GM18520 (cell line): ENCODE measurements around the gene PLCH1.
"Not testable (repeated sequence)": the region's sequence is repeated elsewhere in the genome, so short reads cannot be mapped to it uniquely, and the experiment has no call there.

Experiments used
- ATAC-seq: cut with Tn5 transposase; IDR thresholded peaks from one replicate; pipeline ENCODE4 v1.9.1; 2021; ENCODE audit not compliant: unreplicated experiment

PLCH1 gene

GRCh38 chr3:155425396-155425795 is 319.5 kb downstream of the PLCH1 start:
- ATAC-seq: no peak

GRCh38 chr3:155424323-155424710 is 320.6 kb downstream of the PLCH1 start:
- no peak for ATAC-seq

- no peak for ATAC-seq
These were observed 321.1 kb downstream of the PLCH1 start for GRCh38 chr3:155423526-155424322.

- no peak for ATAC-seq
These were observed 323.9 kb downstream of the PLCH1 start for GRCh38 chr3:155420881-155421486.

- no peak for ATAC-seq
These were observed 324.5 kb downstream of the PLCH1 start for GRCh38 chr3:155420406-155420805.

- no peak for ATAC-seq
These were observed 326.5 kb downstream of the PLCH1 start for GRCh38 chr3:155418407-155418806.

GRCh38 chr3:155417119-155417517 is 327.8 kb downstream of the PLCH1 start:
- no peak for ATAC-seq

GRCh38 chr3:155416500-155417118 is 328.3 kb downstream of the PLCH1 start:
- no peak for ATAC-seq

- no peak for ATAC-seq
These were observed 332.0 kb downstream of the PLCH1 start for GRCh38 chr3:155412904-155413303.

- no peak for ATAC-seq
These were observed 333.2 kb downstream of the PLCH1 start for GRCh38 chr3:155411500-155412223.

GRCh38 chr3:155409336-155409735 is 335.5 kb downstream of the PLCH1 start:
- no peak for ATAC-seq

- ATAC-seq: no peak
These were observed 336.9 kb downstream of the PLCH1 start for GRCh38 chr3:155407971-155408370.

GRCh38 chr3:155407331-155407730 is 337.5 kb downstream of the PLCH1 start:
- ATAC-seq: no peak

- no peak for ATAC-seq
These were observed 340.4 kb downstream of the PLCH1 start for GRCh38 chr3:155404486-155404885.

GRCh38 chr3:155402656-155403055 is 342.2 kb downstream of the PLCH1 start:
- no peak for ATAC-seq

GRCh38 chr3:155398046-155398445 is 346.8 kb downstream of the PLCH1 start:
- no peak for ATAC-seq

GRCh38 chr3:155394896-155395295 is 350.0 kb downstream of the PLCH1 start:
- ATAC-seq: not testable (repeated sequence)

- no peak for ATAC-seq
These were observed 350.6 kb downstream of the PLCH1 start for GRCh38 chr3:155394240-155394639.

GRCh38 chr3:155393316-155393715 is 351.6 kb downstream of the PLCH1 start:
- no peak for ATAC-seq

GRCh38 chr3:155392138-155392537 is 352.7 kb downstream of the PLCH1 start:
- ATAC-seq: no peak

GRCh38 chr3:155391551-155391958 is 353.3 kb downstream of the PLCH1 start:
- ATAC-seq: no peak
